Aorta (tissue), 5 donors: ENCODE measurements around the gene MIER2. TPM values are rescaled to one million over a fixed set of nuclear protein-coding genes. Genes with fewer than 3 reads are reported as not detected.
A peak's percentile ranks its signal among the peaks of the same experiment; 100 is the strongest.

Experiments
- ATAC-seq: fragments of 200-7000 bp; cut with Tn5 transposase; one replicate; pipeline ENCODE4 v1.9.1; 2022; ENCODE audit warnings: moderate library complexity; ENCODE audit not compliant: low FRiP score
- DNase-seq, 2 donors: peaks; one replicate each; pipeline ENCODE4 v3.0.0-alpha.2; 2020
- H3K27ac ChIP-seq, 2 donors: one replicate each; pipeline ENCODE4 v1.5.1; 2013; ENCODE audit warnings: low read length in 2 of 2, mild to moderate bottlenecking in 2 of 2, moderate library complexity in 2 of 2, control low read depth in 1 of 2, inconsistent platforms in 1 of 2, low read depth in 1 of 2
- H3K27me3 ChIP-seq, 2 donors: one replicate each; pipeline ENCODE4 v1.6.1; 2013; ENCODE audit warnings: control low read depth in 1 of 2, low read length in 1 of 2, mild to moderate bottlenecking in 1 of 2, moderate library complexity in 1 of 2; ENCODE audit not compliant: insufficient read depth in 2 of 2, control insufficient read depth in 1 of 2
- H3K36me3 ChIP-seq, 2 donors: one replicate each; pipeline ENCODE4 v1.6.1; 2013; ENCODE audit warnings: control low read depth in 1 of 2, low read length in 1 of 2, mild to moderate bottlenecking in 1 of 2; ENCODE audit not compliant: insufficient read depth in 2 of 2, control insufficient read depth in 1 of 2
- H3K4me1 ChIP-seq, 2 donors: one replicate each; pipeline ENCODE4 v1.6.1; 2013; ENCODE audit warnings: low read length in 2 of 2, control low read depth in 1 of 2, mild to moderate bottlenecking in 1 of 2, moderate library complexity in 1 of 2; ENCODE audit not compliant: insufficient read depth in 2 of 2, control insufficient read depth in 1 of 2
- H3K4me3 ChIP-seq, 2 donors: one replicate each; pipeline ENCODE4 v1.5.1; 2013; ENCODE audit warnings: low read length in 2 of 2, control low read depth in 1 of 2, mild to moderate bottlenecking in 1 of 2
- H3K9me3 ChIP-seq: one replicate; pipeline ENCODE4 v1.6.1; 2013; ENCODE audit warnings: mild to moderate bottlenecking, low read length; ENCODE audit not compliant: control insufficient read depth
- WGBS, 2 donors: extraction: QIAGEN DNeasy Blood & Tissue Kit; methylation state at CpG; one replicate each; pipeline ENCODE4 v1.1.7; 2013; 5-methylcytosine and 5-hydroxymethylcytosine counted together
- intact Hi-C, 2 donors: fragments of 100-400 bp; cut with DNase I; formaldehyde crosslinking; loops; one replicate each; pipeline versions ENCODE4 v1.14.2 to v1.15.0; 2022
- polyA plus RNA-seq, 2 donors: library from polyadenylated mRNA; stranded (reverse); fragments of 200-250 nt; gene quantifications; one replicate each; pipeline ENCODE4 v1.2.3, GENCODE V29; 2013
- total RNA-seq, 2 donors: library from RNA; stranded (reverse); fragmentation: NEBNext Ultra II Directional; extraction: Animal tissue kit (Norgen Biotek cat#: 25700); gene quantifications; one replicate each; pipeline ENCODE4 v1.2.1, GENCODE V29; 2021
- donor health status: healthy with polysubstance abuse.
- donor health status: Bipolar disorder and iron deficiency.
- donor health status: DM: no; HTN: no; CAD: no.
- donor health status: DM: no; HTN: no; CAD: no.
- donor health status: DM: yes; HTN: yes; CAD: no.

The MIER2 gene
- total and polyA plus RNA-seq, 4 donors = 3.3 to 31.1 (median 17.7) TPM

- Histone ChIP-seq H3K9me3 (no peaks in the 10 kb centered on the region), H3K27ac (no peak overlapping the region), H3K4me1 (no peaks in the 10 kb centered on the region), H3K36me3 (no peaks in the 10 kb centered on the region), H3K4me3 (no peak overlapping the region), H3K27me3 (no peaks in the 10 kb centered on the region)
- WGBS, 2 donors = 84% methylated on average over 22 of the region's 22 CpGs
- ATAC-seq = no peak
- intact Hi-C loops = no loop called here
- DNase-seq = peak; percentile 70 to 81
These were observed 47.9 kb downstream of the MIER2 start for GRCh38 chr19:296476-297225.

- DNase-seq (peak in 1 of 2 donors; percentile 66), ATAC-seq (no peak)
- H3K9me3 ChIP-seq = no peaks in the 10 kb centered on the region
- H3K27me3 ChIP-seq = no peaks in the 10 kb centered on the region
- 60 to 62% methylated on average over 13 of the region's 13 CpGs for WGBS, 2 donors
- no peaks in the 10 kb centered on the region for H3K4me1 ChIP-seq
- H3K27ac ChIP-seq = no peak overlapping the region
- no peaks in the 10 kb centered on the region for H3K36me3 ChIP-seq
- intact Hi-C loops = no loop called here
- H3K4me3 ChIP-seq = no peak overlapping the region
These were observed 48.8 kb downstream of the MIER2 start for GRCh38 chr19:295687-296370.

- WGBS, 2 donors = 11 to 13% methylated on average over 38 of the region's 38 CpGs
- H3K27ac ChIP-seq = no peak overlapping the region
- DNase-seq (peak in 1 of 2 donors; percentile 83), ATAC-seq (peak; percentile 82)
- intact Hi-C loops = no loop called here
- H3K9me3 ChIP-seq = no peaks in the 10 kb centered on the region
- no peaks in the 10 kb centered on the region for H3K27me3 ChIP-seq
- H3K4me3 ChIP-seq = no peak overlapping the region
- no peaks in the 10 kb centered on the region for H3K4me1 ChIP-seq
- H3K36me3 ChIP-seq = no peaks in the 10 kb centered on the region
These were observed 49.5 kb downstream of the MIER2 start for GRCh38 chr19:294946-295686.

- no peaks in the 10 kb centered on the region for H3K36me3 ChIP-seq
- no peaks in the 10 kb centered on the region for H3K9me3 ChIP-seq
- 2% methylated on average over 29 of the region's 29 CpGs for WGBS, 2 donors
- no peak overlapping the region for H3K27ac ChIP-seq
- no peaks in the 10 kb centered on the region for H3K27me3 ChIP-seq
- DNase-seq (peak in 1 of 2 donors; percentile 72), ATAC-seq (no peak)
- intact Hi-C loops = no loop called here
- H3K4me3 ChIP-seq = no peak overlapping the region
- H3K4me1 ChIP-seq = no peaks in the 10 kb centered on the region
These were observed 50.2 kb downstream of the MIER2 start for GRCh38 chr19:294341-294945.

GRCh38 chr19:293436-294110, 51.0 kb downstream of the MIER2 start:
- Histone ChIP-seq H3K27me3 (no peaks in the 10 kb centered on the region), H3K27ac (no peak overlapping the region), H3K4me1 (no peaks in the 10 kb centered on the region), H3K9me3 (no peaks in the 10 kb centered on the region), H3K36me3 (no peaks in the 10 kb centered on the region), H3K4me3 (no peak overlapping the region)
- 64 to 72% methylated on average over 14 of the region's 14 CpGs for WGBS, 2 donors
- intact Hi-C loops = no loop called here
- ATAC-seq (no peak), DNase-seq (peak in 1 of 2 donors; percentile 69)

GRCh38 chr19:292951-293350, 51.6 kb downstream of the MIER2 start:
- no peaks in the 10 kb centered on the region for H3K4me1 ChIP-seq
- H3K27me3 ChIP-seq = no peaks in the 10 kb centered on the region
- H3K4me3 ChIP-seq = no peak overlapping the region
- DNase-seq (no peak), ATAC-seq (no peak)
- H3K27ac ChIP-seq = no peak overlapping the region
- no peaks in the 10 kb centered on the region for H3K36me3 ChIP-seq
- intact Hi-C loops = no loop called here
- no peaks in the 10 kb centered on the region for H3K9me3 ChIP-seq
- 76 to 83% methylated on average over 4 of the region's 4 CpGs for WGBS, 2 donors

GRCh38 chr19:292281-292884, 52.2 kb downstream of the MIER2 start:
- DNase-seq (peak in 1 of 2 donors; percentile 51), ATAC-seq (no peak)
- 65 to 75% methylated on average over 15 of the region's 15 CpGs for WGBS, 2 donors
- no peaks in the 10 kb centered on the region for H3K27me3 ChIP-seq
- intact Hi-C loops = no loop called here
- no peak overlapping the region for H3K4me3 ChIP-seq
- no peaks in the 10 kb centered on the region for H3K9me3 ChIP-seq
- no peaks in the 10 kb centered on the region for H3K36me3 ChIP-seq
- no peaks in the 10 kb centered on the region for H3K4me1 ChIP-seq
- H3K27ac ChIP-seq = no peak overlapping the region
